Endothelial cell of umbilical vein (primary cell): ENCODE results near the gene MYO1C. TPM values are rescaled to one million over a fixed set of nuclear protein-coding genes. Genes with fewer than 3 reads are reported as not detected.

Source experiments
- BruUV-seq: library from RNA; stranded (reverse); fragments of 400-500 nt; replicated peaks from 2 replicates; lab custom pipeline; 2021; lab: Mats Ljungman, UMichigan
- CTCF ChIA-PET: fragments of 300-600, 350-600 bp; sonication (Branson Sonifier 250); formaldehyde crosslinking; loops from one replicate; lab custom pipeline; 2021; ENCODE audit warnings: antibody characterized with exemption, inconsistent platforms; lab: Charles Lee
- POLR2A ChIA-PET: fragments of 300-600, 350-600 bp; sonication (Branson Sonifier 250); formaldehyde crosslinking; loops from one replicate; lab custom pipeline; 2021; ENCODE audit warnings: antibody characterized with exemption, inconsistent platforms; lab: Charles Lee
- DNase-seq: peaks from one replicate; pipeline ENCODE4 v3.0.0-alpha.2; 2011; ENCODE audit warnings: low read depth, low spot score
- FAIRE-seq: peaks from 2 replicates; lab custom pipeline; 2011; peaks lifted over from hg19 to GRCh38; lab: Jason Lieb, UNC
- H2AFZ ChIP-seq: 2 replicates; pipeline ENCODE4 v1.6.0; 2012; ENCODE audit warnings: low read depth, low read length, control low read depth, inconsistent platforms
- H3K27ac ChIP-seq: 2 replicates; pipeline ENCODE4 v1.5.1; 2011; ENCODE audit warnings: low read depth, mild to moderate bottlenecking, control low read depth, low read length, moderate library complexity; ENCODE audit not compliant: insufficient read depth
- H3K27me3 ChIP-seq, 2 experiments: 2 replicates each; pipeline versions ENCODE4 v1.6.0 to v1.6.1; 2011; ENCODE audit warnings: low read length in 2 of 2, mixed read lengths in 1 of 2; ENCODE audit not compliant: control insufficient read depth in 2 of 2, insufficient read depth in 2 of 2
- H3K36me3 ChIP-seq, 2 experiments: 2 replicates in 1 of 2; 3 replicates in 1 of 2; pipeline ENCODE4 v1.5.1; 2011; ENCODE audit warnings: low read length in 2 of 2, mild to moderate bottlenecking in 1 of 2, moderate library complexity in 1 of 2; ENCODE audit not compliant: control insufficient read depth in 2 of 2, insufficient read depth in 2 of 2; ENCODE audit errors: extremely low read depth in 1 of 2
- H3K4me1 ChIP-seq: 3 replicates; pipeline ENCODE4 v1.5.1; 2011; ENCODE audit warnings: mild to moderate bottlenecking, low read length; ENCODE audit not compliant: control insufficient read depth, insufficient read depth; ENCODE audit errors: extremely low read depth
- H3K4me2 ChIP-seq: 2 replicates; pipeline ENCODE4 v1.6.1; 2011; ENCODE audit warnings: low read length, control low read depth, mixed read lengths; ENCODE audit not compliant: insufficient read depth
- H3K4me3 ChIP-seq, 3 experiments: fragments of 200-600 bp in 1 of 3; sonication (generic), shearing (Covaris generic) in 1 of 3; replicated peaks in 1 of 3; 2 replicates each; pipeline ENCODE4 v1.5.1; 2011 to 2016; ENCODE audit warnings: control low read depth in 3 of 3, low read length in 3 of 3, mild to moderate bottlenecking in 2 of 3, inconsistent platforms in 1 of 3, low read depth in 1 of 3, moderate library complexity in 1 of 3; ENCODE audit not compliant: insufficient read depth in 1 of 3
- H3K79me2 ChIP-seq: 2 replicates; pipeline ENCODE4 v1.6.0; 2012; ENCODE audit warnings: low read length, inconsistent platforms; ENCODE audit not compliant: control insufficient read depth, insufficient read depth
- H3K9ac ChIP-seq: replicated peaks from 2 replicates; pipeline ENCODE3; 2011; ENCODE audit warnings: low read length, control low read depth; ENCODE audit not compliant: insufficient read depth; ENCODE audit errors: extremely low read depth
- H3K9me1 ChIP-seq: replicated peaks from 3 replicates; pipeline ENCODE4 v1.6.0; 2011; ENCODE audit warnings: mild to moderate bottlenecking, low read length; ENCODE audit not compliant: control insufficient read depth, insufficient read depth; ENCODE audit errors: extremely low read depth
- H3K9me3 ChIP-seq: replicated peaks from 2 replicates; pipeline ENCODE4 v1.5.1; 2012; ENCODE audit warnings: low read length, inconsistent platforms; ENCODE audit not compliant: control insufficient read depth, insufficient read depth
- H4K20me1 ChIP-seq: replicated peaks from 2 replicates; pipeline ENCODE3; 2011; ENCODE audit warnings: mild to moderate bottlenecking, low read length; ENCODE audit not compliant: control insufficient read depth, insufficient read depth; ENCODE audit errors: extremely low read depth
- CTCF ChIP-seq, 2 donors: IDR thresholded peaks; 1 replicate in 1 of 2; 2 replicates in 1 of 2; pipeline ENCODE4 v1.5.1; 2011; ENCODE audit warnings: low read length in 2 of 2, mild to moderate bottlenecking in 2 of 2, moderate library complexity in 2 of 2, control low read depth in 1 of 2, inconsistent platforms in 1 of 2, low read depth in 1 of 2; ENCODE audit not compliant: insufficient read depth in 1 of 2; ENCODE audit errors: extremely low read depth in 1 of 2
- FOS ChIP-seq: IDR thresholded peaks from 2 replicates; pipeline ENCODE4 v1.6.1; 2011; ENCODE audit warnings: mild to moderate bottlenecking, low read length, moderate library complexity, borderline replicate concordance; ENCODE audit not compliant: insufficient read depth
- GATA2 ChIP-seq: IDR thresholded peaks from 2 replicates; pipeline ENCODE4 v1.7.0; 2011; ENCODE audit warnings: low read depth, mild to moderate bottlenecking, moderate library complexity, mixed read lengths, low read length; ENCODE audit not compliant: insufficient read length, insufficient read depth
- MAX ChIP-seq: IDR thresholded peaks from 2 replicates; pipeline ENCODE4 v1.6.1; 2011; ENCODE audit not compliant: insufficient read depth, insufficient read length
- MYC ChIP-seq: IDR thresholded peaks from one replicate; pipeline ENCODE4 v1.6.1; 2011; ENCODE audit warnings: mild to moderate bottlenecking, low read depth, low read length
- dilution Hi-C: fragments of 300-500 bp; cut with MboI; formaldehyde crosslinking; loops from one replicate; pipeline ENCODE4 v1.15.0; 2019; ENCODE audit warnings: low sequenced_read_pairs; ENCODE audit not compliant: extremely low pct_ligation_motif_present
- intact Hi-C: fragments of 100-400 bp; cut with micrococcal nuclease; formaldehyde crosslinking; loops from one replicate; pipeline ENCODE4 v1.10.0; 2022
- polyA plus RNA-seq, 4 experiments: library from polyadenylated mRNA; depleted of rRNA in 3 of 4; stranded (reverse) in 3 of 4; unstranded in 1 of 4; fragments of >200 nt; gene quantifications; 2 replicates each; pipeline versions ENCODE4 v1.2.1 to v1.2.3, GENCODE V29; 2011 to 2012; ENCODE audit warnings: missing spikeins in 1 of 4
- total RNA-seq: library from RNA; stranded (reverse); gene quantifications from 2 replicates; pipeline ENCODE4 v1.2.3, GENCODE V29; 2021

The MYO1C gene
- total and polyA plus RNA-seq, 2 donors (not counting 3 experiments of a cell fraction or from before 2014, with no cell fraction given), result 141 to 206 TPM

- Histone ChIP-seq H3K9me3 (no peaks in the 10 kb centered on the region), H3K4me2 (no peak overlapping the region), H3K9me1 (no peaks in the 10 kb centered on the region), H3K27me3 (no peaks in the 10 kb centered on the region), H4K20me1 (no peaks in the 10 kb centered on the region), H3K4me3 (no peak overlapping the region), H3K36me3 (peaks cover 8 to 48% of the 10 kb centered on the region in 2 experiments), H3K27ac (no peak overlapping the region), H3K9ac (no peak overlapping the region), H3K4me1 (no peaks in the 10 kb centered on the region), H3K79me2 (no peaks in the 10 kb centered on the region), H2AFZ (no peak overlapping the region)
- no peak for DNase-seq
- BruUV-seq, result no TSS peak
- CTCF ChIA-PET, result interaction anchor here (0.7 to 1.9 kb wide), 11 partner anchors 12 to 275 kb away, joined by 3 to 15 read pairs (median 4); partner anchors contain the start of genes INPP5K and MYO1C
- dilution Hi-C loops (no loop called here), intact Hi-C loops (loop anchor here (5.0 kb wide), 1 partner anchor 256 kb away; the partner anchor contains the start of gene TRARG1)
- FAIRE-seq, result no peak
- TF ChIP-seq MYC, result no peak
- TF ChIP-seq GATA2, result no peak
- TF ChIP-seq CTCF (IDR thresholded peaks at IDR 0.05; ENCODE audit: extremely low read depth in 1 of 2, insufficient read depth in 1 of 2, low read depth in 1 of 2, low read length in 2 of 2), result peak; percentile 32 to 49
- no peak for TF ChIP-seq FOS
- TF ChIP-seq MAX, result no peak
- POLR2A ChIA-PET, result interaction anchor here (0.6 kb wide), 1 partner anchor 16 kb away, joined by 14 read pairs; the partner anchor contains the start of gene INPP5K
Measured at GRCh38 chr17:1532836-1533602, 40.5 kb upstream of the MYO1C start.
